HEK293T (cell line): ENCODE results near the gene TNK1.

Source experiments
- L3MBTL2 ChIP-seq: fragments of 450-650 bp; conservative IDR thresholded peaks from 2 replicates; pipeline ENCODE4 v1.6.1; 2016; ENCODE audit warnings: mild to moderate bottlenecking
- PKNOX1 ChIP-seq: fragments of 450-650 bp; IDR thresholded peaks from 2 replicates; pipeline ENCODE4 v1.6.1; 2016
- SP1 ChIP-seq: fragments of 450-650 bp; IDR thresholded peaks from 2 replicates; pipeline ENCODE4 v1.6.1; 2017
- SUZ12 ChIP-seq: fragments of 450-650 bp; IDR thresholded peaks from 2 replicates; pipeline ENCODE4 v1.6.1; 2016; ENCODE audit warnings: mild to moderate bottlenecking

GRCh38 chr17:7431231-7431630 lies 50.3 kb downstream of the TNK1 start:
- TF ChIP-seq L3MBTL2 (no peak), SP1 (no peak), SUZ12 (no peak), PKNOX1 (no peak)
